H1 (cell line): ENCODE measurements around the gene GIMAP7.

Experiments used
- BCL11A ChIP-seq, 2 experiments: IDR thresholded peaks; one replicate each; pipeline ENCODE4 v1.6.1; 2011; ENCODE audit warnings: low read depth in 2 of 2, low read length in 2 of 2, mild to moderate bottlenecking in 2 of 2
- CREB1 ChIP-seq: IDR thresholded peaks from 2 replicates; pipeline ENCODE4 v1.6.1; 2012; ENCODE audit warnings: inconsistent platforms
- EP300 ChIP-seq, 2 experiments: IDR thresholded peaks; 1 replicate in 1 of 2; 2 replicates in 1 of 2; pipeline ENCODE4 v1.6.1; 2011 to 2012; ENCODE audit warnings: low read depth in 2 of 2, low read length in 2 of 2, mild to moderate bottlenecking in 2 of 2, borderline replicate concordance in 1 of 2, inconsistent platforms in 1 of 2, moderate library complexity in 1 of 2
- POLR2AphosphoS5 ChIP-seq: IDR thresholded peaks from 2 replicates; pipeline ENCODE4 v1.6.1; 2011; ENCODE audit warnings: low read depth, low read length
- RAD21 ChIP-seq, 2 experiments: IDR thresholded peaks in 1 of 2; conservative IDR thresholded peaks in 1 of 2; 2 replicates each; pipeline ENCODE4 v1.6.1; 2011; ENCODE audit warnings: low read depth in 2 of 2, low read length in 2 of 2, improper control_type of control experiment in 1 of 2, inconsistent platforms in 1 of 2, mild to moderate bottlenecking in 1 of 2, moderate library complexity in 1 of 2
- SP4 ChIP-seq: IDR thresholded peaks from 2 replicates; pipeline ENCODE4 v1.6.1; 2012; ENCODE audit warnings: low read length, inconsistent platforms
- SUZ12 ChIP-seq: fragments of 200-600 bp; sonication (generic); IDR thresholded peaks from 2 replicates; pipeline ENCODE4 v1.6.1; 2012; ENCODE audit warnings: mild to moderate bottlenecking, inconsistent platforms, low read length, moderate library complexity, mixed read lengths
- TAF1 ChIP-seq: IDR thresholded peaks from 2 replicates; pipeline ENCODE4 v1.6.1; 2011; ENCODE audit warnings: mild to moderate bottlenecking, low read depth, low read length
- YY1 ChIP-seq: IDR thresholded peaks from 2 replicates; pipeline ENCODE4 v1.6.1; 2011; ENCODE audit warnings: low read depth, mild to moderate bottlenecking, low read length
- ZNF274 ChIP-seq: IDR thresholded peaks from 2 replicates; pipeline ENCODE4 v1.7.0; 2012; ENCODE audit warnings: low read length, borderline replicate concordance; ENCODE audit errors: extremely low read depth

- TF ChIP-seq CREB1 (no peak), POLR2AphosphoS5 (no peak), TAF1 (no peak), ZNF274 (no peak), YY1 (no peak), RAD21 (IDR thresholded peaks at IDR 0.05 in 1 of 2, conservative IDR thresholded peaks at IDR 0.05 in 1 of 2; ENCODE audit: low read depth in 2 of 2, low read length in 2 of 2) (no peak), BCL11A (IDR thresholded peaks at IDR 0.05; ENCODE audit: low read depth in 2 of 2, low read length in 2 of 2) (no peak), SUZ12 (no peak), EP300 (IDR thresholded peaks at IDR 0.05; ENCODE audit: borderline replicate concordance in 1 of 2, low read depth in 2 of 2, low read length in 2 of 2) (no peak), SP4 (no peak)
Observed at GRCh38 chr7:150503581-150503980, 11.1 kb upstream of the GIMAP7 start.
